ENCODE data around the gene UBE2E2.
"Not testable (repeated sequence)": the region's sequence is repeated elsewhere in the genome, so short reads cannot be mapped to it uniquely, and the experiment has no call there.

The UBE2E2 gene

GRCh38 chr3:23202921-23203707 is at the start of gene UBE2E2:
Gene UBE2E2 (plus strand): TSS chr3:23203327.
- DNase-seq, result no peak

DNA sequence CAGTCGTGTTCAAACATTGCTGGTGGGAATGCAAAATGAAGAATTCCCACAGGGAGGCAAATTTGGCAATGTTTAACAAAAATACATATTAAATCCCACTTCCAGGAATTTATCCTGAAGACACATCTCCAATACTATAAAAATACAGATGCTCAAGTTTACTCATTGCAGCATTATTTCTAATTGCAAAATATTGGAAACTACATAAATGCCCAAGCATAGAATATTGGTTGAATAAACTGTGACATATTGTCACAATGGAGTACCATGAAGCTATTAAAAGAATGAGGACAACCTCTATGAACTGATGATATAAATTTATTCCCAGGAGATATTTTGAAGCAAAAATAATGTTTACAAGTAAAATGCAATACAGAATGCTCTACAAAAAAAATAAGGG is 49.7 kb upstream of the UBE2E2 start:
- no peak for DNase-seq

GRCh38 chr3:23157331-23157730 is 45.8 kb upstream of the UBE2E2 start:
- no peak for DNase-seq

GRCh38 chr3:23159929-23160328 is 43.2 kb upstream of the UBE2E2 start:
- no peak for DNase-seq

DNA sequence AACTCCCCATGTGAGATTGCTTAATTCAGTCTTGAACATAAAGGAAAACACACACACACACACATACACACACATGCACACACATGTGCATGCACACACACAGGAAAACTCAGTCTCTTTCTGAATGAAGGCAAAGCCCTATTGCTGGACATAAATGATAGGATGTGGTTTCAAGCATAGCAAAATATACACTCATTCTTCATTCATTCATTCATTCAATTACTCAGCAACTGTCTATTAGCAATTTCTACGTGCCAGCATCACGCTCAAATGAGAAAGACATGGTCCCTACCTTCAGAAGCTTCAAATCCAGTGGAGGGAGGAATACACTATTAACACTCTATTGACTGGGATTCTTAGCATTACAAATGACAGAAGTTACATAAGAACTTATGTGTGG is 41.8 kb upstream of the UBE2E2 start:
- DNase-seq, result no peak

DNA sequence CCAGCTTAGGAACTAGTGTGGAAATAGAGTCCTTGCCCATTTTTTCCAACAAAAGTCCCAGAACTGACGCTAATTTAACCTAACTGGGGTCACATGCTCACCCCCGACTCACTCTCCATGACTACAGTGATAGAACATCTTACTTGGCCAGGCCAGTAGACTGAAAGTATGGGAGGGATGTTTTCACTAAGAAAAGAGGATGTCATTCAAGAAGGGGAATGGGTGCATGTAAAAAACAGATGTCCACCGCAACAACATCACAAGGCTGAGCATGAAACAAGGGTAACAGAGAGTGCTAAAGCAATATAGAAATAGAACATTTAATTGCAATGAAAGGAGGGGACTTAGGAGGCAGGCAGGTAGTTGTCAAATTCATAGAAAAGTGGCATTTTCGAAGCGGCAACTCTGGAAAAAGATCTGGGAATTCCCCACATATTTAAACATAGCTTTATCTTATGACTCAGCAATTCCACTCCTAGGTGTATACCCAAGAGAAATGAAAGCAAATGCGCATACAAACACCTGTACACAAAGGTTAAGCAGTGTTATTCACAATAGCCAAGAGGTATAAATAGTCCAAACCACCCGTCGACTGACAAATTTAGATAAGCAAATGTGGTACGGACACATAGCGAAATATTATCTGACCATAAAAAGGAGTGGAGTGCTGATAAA is 41.1 kb upstream of the UBE2E2 start:
- no peak for DNase-seq

- no peak for DNase-seq
Observed at GRCh38 chr3:23162934-23163333, 40.2 kb upstream of the UBE2E2 start.

DNA sequence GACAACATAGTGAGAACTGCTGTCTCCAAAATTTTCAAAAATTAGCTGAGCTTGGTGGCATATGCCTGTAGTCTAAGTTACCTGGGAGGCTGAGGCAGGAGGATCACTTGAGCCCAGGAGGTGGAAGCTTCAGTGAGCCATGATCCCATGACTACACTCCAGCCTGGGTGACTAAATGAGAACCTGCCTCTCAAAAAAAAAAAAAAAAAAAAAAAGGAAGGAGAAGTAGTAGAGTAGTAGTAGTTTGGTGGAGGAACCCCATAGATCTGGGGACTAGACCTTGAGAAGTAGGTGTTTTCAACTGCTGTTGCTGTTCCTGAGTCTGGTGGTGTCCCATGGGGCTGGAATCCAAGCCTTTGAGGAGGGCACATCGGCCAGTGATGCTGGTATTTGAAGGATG is 38.4 kb upstream of the UBE2E2 start:
- DNase-seq, result no peak

DNA sequence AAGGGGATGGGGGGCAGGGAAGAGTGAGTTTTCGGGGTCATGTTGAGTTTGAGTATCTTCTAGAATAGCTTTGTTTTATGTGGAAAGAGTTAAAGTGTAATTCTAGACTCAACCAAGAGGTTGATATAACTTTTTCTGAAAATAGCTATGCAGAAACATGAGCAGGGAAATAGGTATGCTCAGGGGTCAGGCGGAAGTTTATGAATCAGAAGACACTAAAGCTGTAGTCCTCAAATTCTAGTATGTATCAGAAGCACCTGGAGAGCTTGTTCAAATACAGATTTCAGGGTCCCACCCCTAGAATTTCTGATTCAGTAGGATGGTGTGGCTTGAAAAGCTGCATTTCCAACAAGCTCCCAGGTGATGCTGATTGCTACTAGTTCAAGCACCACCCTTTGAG is 37.6 kb upstream of the UBE2E2 start:
- no peak for DNase-seq

GRCh38 chr3:23166276-23166675 is 36.9 kb upstream of the UBE2E2 start:
- DNase-seq, result no peak

- DNase-seq, result no peak
Observed at GRCh38 chr3:23166845-23167244, 36.3 kb upstream of the UBE2E2 start.

- no peak for DNase-seq
Observed at GRCh38 chr3:23169551-23169950, 33.6 kb upstream of the UBE2E2 start.

GRCh38 chr3:23170291-23170690 is 32.8 kb upstream of the UBE2E2 start:
- no peak for DNase-seq

DNA sequence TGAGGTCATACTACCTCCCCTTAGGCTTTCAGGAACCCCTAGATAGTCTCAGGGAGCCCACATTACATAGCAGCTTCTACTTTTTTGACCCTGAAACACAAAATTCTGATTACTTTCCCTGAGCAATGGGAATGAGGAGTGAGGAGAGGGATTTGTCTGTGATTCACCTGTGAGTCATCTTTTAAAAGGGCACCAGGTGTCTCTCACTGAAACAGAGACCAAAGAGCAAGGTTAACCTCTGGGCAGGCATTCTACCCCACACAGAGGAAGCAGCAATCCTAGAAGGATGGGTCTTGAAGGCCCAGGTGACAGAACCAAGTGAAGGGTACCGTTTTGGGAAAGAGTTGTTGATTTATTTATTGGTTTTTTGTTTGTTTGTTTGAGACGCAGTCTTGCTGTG is 31.1 kb upstream of the UBE2E2 start:
- DNase-seq, result no peak

GRCh38 chr3:23174426-23175039 is 28.6 kb upstream of the UBE2E2 start:
- no peak for DNase-seq

- no peak for DNase-seq
Observed at GRCh38 chr3:23175341-23176083, 27.6 kb upstream of the UBE2E2 start.

- not testable (repeated sequence) for DNase-seq
Observed at GRCh38 chr3:23176839-23177238, 26.3 kb upstream of the UBE2E2 start.

DNA sequence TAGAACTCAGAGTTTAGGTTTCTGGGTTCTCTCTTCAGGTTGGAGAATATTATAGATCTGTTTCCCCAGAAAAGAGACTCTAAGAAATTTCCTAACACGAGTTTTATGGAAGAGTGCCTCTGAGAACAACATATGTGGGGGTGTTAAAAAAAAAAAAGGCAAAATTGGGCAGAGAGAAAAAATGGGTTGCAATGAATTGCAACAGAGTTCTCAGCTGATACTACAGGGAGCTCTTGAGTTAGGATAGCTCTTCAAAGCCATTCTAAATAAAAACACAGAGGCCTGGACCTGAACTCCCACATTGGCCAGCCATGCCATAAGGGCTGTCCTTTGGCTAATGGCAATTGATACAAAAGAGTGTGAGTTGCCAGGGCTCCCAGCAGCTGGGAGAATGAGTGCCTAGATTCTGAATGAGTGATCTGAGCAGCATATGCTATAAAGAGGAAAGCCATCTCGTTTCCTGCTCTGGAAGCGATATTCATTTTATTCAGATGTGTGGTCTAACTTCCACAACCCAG is 20.1 kb upstream of the UBE2E2 start:
- no peak for DNase-seq

DNA sequence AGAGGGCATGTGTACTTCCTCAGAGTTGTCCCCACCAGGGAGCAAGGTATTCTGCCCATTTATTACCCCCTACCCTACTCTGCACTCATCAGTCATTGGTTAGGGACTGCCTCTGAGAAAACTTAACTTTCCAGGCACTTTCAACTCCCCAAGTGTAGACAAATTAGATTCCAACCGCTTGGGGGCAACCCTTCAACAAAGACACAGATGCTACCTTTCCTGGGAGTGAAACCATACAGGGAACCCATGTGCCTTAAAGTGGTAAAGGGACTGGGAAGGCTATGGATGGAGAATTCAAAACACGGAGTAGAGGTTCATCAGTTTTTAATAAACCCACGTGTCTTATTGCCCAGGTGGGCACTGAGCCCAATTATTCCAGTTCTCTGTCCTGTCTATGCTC is 19.4 kb upstream of the UBE2E2 start:
- DNase-seq, result no peak

GRCh38 chr3:23185861-23186260 is 17.3 kb upstream of the UBE2E2 start:
- no peak for DNase-seq

GRCh38 chr3:23189187-23189586 is 13.9 kb upstream of the UBE2E2 start:
- DNase-seq, result no peak

DNA sequence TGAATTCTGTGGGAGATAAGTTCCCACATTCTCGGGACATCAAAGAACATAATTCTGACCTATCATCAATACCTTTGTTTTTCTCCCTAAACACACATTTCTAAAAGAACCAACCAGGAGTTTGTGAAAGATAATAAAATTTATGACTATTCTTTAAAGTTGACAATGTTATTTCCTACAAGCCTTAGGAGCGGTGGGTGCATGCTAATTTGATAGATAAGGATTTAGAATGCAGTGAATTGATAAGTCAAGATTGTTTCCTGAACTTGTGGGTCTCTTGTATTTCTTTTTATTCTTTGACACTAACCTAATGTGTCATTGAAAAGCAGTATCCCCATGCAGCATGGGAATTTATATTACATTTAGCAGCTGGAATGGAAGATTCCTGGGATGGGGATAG is 10.3 kb upstream of the UBE2E2 start:
- DNase-seq, result no peak

DNA sequence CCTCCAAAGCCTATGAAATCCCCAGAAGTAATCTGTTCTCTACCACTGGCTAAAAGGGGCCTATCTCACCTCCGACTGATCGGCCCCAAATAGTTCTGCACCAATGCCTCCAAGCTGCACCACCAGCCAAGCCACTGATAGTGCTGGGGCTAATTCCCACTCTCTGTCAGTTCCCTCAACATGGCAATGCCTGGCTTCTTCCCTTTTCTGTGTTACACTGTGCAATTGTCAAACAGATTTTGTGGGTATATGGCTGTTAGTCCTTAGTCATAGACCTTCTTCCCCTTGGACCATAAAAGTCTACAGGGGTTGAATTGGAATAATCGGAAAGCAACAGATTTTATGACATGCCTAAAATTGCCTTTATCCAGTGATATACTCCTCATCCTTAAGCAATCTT is 9.3 kb upstream of the UBE2E2 start:
- no peak for DNase-seq

Measured in NCI-H2171 (cell line).